SU-DHL-6 (cell line): ENCODE data around the gene APOD.

Source experiments
- EZH2phosphoT487 ChIP-seq: fragments of 200-600 bp; sonication (generic), shearing (Covaris generic); conservative IDR thresholded peaks from 2 replicates; pipeline ENCODE4 v1.6.1; 2018; ENCODE audit warnings: mild to moderate bottlenecking, antibody characterized with exemption, low read length, moderate library complexity, mixed read lengths
- TF ChIP-seq, protein P1 (sequence below): fragments of 200-600 bp; sonication (generic); IDR thresholded peaks from one replicate; pipeline ENCODE4 v1.5.1; 2017; ENCODE audit warnings: antibody characterized with exemption, mild to moderate bottlenecking, low read length, moderate library complexity; ENCODE audit not compliant: insufficient read depth, poor library complexity, severe bottlenecking

DNA sequence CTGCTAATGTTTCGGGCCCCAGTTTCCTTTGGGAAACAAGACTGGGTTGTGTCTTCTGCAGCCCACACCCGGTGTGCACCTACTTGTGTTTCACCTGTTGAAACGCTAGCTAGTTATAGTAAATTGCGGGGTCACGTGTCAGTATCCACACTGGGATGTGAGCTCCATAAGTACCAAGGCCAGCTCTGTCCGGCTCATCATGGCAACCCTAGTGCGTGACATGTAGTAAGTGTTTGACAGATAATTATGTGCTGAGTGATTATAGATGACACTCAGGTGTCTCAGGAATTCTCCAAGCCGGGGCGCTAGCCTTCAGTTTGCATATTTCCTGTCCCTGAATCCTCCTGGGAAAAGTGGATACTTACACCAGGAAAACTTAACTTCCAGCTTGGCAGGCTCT lies 12.8 kb downstream of the APOD start:
- TF ChIP-seq, protein P1, sequence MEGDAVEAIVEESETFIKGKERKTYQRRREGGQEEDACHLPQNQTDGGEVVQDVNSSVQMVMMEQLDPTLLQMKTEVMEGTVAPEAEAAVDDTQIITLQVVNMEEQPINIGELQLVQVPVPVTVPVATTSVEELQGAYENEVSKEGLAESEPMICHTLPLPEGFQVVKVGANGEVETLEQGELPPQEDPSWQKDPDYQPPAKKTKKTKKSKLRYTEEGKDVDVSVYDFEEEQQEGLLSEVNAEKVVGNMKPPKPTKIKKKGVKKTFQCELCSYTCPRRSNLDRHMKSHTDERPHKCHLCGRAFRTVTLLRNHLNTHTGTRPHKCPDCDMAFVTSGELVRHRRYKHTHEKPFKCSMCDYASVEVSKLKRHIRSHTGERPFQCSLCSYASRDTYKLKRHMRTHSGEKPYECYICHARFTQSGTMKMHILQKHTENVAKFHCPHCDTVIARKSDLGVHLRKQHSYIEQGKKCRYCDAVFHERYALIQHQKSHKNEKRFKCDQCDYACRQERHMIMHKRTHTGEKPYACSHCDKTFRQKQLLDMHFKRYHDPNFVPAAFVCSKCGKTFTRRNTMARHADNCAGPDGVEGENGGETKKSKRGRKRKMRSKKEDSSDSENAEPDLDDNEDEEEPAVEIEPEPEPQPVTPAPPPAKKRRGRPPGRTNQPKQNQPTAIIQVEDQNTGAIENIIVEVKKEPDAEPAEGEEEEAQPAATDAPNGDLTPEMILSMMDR: no peak
- TF ChIP-seq EZH2phosphoT487: no peak
